Measurements from ENCODE around the gene ALDH3B1.

The ALDH3B1 gene

DNA sequence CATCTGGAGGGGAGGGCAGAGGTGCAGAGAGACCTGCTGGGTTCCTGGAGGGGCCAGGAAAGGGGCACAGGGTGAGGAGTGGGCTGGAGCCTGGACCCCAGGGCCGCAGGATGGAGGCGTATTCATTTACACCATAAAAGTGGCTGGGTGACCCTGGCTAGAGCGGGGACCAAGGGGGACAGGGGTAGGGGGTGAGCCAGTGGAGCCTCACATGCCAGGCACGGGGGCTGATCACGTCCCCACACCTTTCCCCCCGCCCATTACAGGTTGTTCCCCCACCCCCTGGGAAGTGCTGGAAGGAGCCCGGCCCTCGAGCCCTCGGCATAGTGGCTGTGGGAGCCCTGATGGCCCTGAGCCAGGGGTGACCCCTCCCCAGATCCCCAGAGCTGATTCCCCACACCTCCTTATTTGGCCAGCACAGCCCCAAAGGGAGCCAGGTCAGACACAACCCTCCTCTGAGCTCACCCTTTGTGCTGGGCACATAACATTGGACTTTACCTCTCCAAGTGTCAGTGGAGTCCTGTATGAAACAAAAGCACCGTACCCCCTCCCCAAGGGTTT lies 29.5 kb downstream of the ALDH3B1 start:
- ATAC-seq (no peak), DNase-seq (peak; percentile 17)
- Mint-ChIP-seq H3K27me3 (no peaks in the 10 kb centered on the region), H3K36me3 (ENCODE audit: low read depth) (peaks cover 3% of the 10 kb centered on the region), H3K27ac (peak overlapping the region; percentile 85), H3K9me3 (no peaks in the 10 kb centered on the region), H3K4me3 (peak overlapping the region; percentile 82), H3K4me1 (peaks cover 22% of the 10 kb centered on the region)

DNA sequence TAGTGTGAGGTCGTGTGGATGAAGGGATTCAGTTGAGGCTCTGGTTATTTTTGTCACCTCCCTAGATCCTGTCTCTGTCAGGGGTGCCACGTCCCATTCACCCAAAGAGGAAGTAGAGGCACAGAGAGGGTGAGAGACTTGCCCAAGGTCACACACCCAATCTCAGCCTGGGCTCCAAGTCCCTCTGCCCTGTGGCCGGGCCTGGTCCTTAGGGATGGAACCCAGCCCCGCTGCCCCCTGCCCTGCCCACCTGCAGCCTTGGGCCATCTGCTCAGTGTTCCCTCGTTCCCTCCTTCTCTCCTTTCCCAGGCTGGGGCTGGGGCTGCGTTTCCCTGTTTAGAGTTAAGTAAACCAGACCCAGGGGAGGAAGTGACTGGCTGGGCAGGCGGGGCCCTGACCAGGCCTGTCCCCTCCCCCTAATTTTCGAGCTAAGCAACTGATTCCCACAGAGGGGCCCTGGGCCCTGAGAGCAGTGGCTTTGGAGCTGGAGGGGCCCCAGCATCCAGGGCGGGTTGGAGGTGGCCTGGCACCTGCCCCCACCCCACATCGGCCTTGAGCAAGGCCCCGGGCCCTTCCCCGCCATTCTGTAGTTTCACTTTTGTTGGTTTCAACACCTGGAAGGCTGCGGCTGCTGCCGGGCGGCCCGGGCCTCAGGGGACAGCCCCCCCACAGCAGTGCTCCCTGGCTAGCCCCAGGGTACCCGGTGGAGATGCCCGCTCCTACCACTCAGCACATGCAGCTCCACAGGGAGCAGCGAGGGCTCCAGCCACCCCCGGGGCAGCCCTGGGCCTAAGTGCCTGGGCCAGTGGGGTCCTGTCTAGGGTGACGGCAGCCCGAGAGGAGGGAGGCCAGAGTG lies 30.2 kb downstream of the ALDH3B1 start:
- ATAC-seq (peak; percentile 42), DNase-seq (peak; percentile 62)
- Mint-ChIP-seq H3K4me1 (peaks cover 22% of the 10 kb centered on the region), H3K4me3 (peak overlapping the region; percentile 82), H3K27me3 (no peaks in the 10 kb centered on the region), H3K9me3 (no peaks in the 10 kb centered on the region), H3K36me3 (ENCODE audit: low read depth) (peaks cover 1% of the 10 kb centered on the region), H3K27ac (peak overlapping the region; percentile 85)

DNA sequence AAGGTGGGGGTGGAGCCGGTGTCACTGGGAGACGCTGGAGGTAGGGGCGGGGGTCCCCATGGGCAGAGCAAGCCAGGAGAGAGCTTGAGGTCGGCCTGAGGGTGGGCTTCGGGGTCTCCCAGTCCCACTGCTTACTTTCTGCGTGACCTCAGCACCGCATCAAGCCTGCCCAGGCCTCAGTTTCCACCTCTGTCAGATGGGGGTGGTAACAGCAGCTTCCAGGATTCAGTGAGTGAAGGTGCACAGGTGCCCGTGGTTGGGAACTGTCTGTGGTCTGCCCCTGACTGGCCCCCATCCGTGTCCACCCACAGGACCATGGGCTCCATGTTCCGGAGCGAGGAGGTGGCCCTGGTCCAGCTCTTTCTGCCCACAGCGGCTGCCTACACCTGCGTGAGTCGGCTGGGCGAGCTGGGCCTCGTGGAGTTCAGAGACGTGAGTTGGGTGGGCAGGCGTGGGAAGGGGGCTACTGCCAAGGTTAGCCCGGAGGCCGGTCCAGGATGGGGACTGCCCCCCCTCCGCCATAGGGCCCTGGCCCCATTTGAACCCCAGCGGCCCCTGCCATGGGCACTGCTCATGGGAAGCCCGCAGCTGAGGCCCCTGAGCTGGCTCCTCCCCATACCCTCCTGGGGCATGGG lies 30.9 kb downstream of the ALDH3B1 start:
- Mint-ChIP-seq H3K27ac (peak overlapping the region; percentile 18), H3K36me3 (ENCODE audit: low read depth) (peaks cover 2% of the 10 kb centered on the region), H3K4me1 (peaks cover 22% of the 10 kb centered on the region), H3K27me3 (no peaks in the 10 kb centered on the region), H3K9me3 (no peaks in the 10 kb centered on the region), H3K4me3 (peak overlapping the region; percentile 82)
- no peak for DNase-seq
- no peak for ATAC-seq

DNA sequence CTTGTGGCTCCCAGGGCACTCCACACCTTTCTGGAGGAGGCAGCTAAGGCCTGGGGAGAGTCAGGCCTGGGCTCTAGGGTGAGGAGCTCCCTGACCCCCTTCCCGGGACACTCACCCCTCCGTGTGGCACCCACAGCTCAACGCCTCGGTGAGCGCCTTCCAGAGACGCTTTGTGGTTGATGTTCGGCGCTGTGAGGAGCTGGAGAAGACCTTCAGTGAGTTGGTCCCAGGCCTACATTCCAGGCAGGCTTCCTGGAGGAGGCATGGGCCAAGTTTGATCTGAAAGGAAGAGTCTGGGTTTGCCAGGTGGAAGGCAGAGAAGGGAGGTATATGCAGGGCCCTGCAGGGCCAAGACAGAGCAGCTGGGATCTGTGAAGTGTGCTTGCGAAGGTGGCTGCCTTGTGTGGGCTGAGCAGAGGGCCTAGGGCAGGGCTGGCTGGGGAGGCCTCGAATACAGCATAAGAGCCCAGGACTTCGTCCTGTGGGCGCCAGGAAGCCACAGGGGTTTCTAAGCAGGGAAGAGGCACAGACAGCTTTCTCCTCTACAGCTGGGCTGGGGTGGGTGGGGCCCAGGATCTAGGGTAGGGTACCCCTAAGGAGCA lies 31.6 kb downstream of the ALDH3B1 start:
- H3K36me3 Mint-ChIP-seq (ENCODE audit: low read depth) = peaks cover 2% of the 10 kb centered on the region
- peak overlapping the region; percentile 67 for H3K27ac Mint-ChIP-seq
- H3K27me3 Mint-ChIP-seq = no peaks in the 10 kb centered on the region
- ATAC-seq (no peak), DNase-seq (no peak)
- no peak overlapping the region for H3K4me3 Mint-ChIP-seq
- H3K9me3 Mint-ChIP-seq = no peaks in the 10 kb centered on the region
- H3K4me1 Mint-ChIP-seq = peaks cover 19% of the 10 kb centered on the region

DNA sequence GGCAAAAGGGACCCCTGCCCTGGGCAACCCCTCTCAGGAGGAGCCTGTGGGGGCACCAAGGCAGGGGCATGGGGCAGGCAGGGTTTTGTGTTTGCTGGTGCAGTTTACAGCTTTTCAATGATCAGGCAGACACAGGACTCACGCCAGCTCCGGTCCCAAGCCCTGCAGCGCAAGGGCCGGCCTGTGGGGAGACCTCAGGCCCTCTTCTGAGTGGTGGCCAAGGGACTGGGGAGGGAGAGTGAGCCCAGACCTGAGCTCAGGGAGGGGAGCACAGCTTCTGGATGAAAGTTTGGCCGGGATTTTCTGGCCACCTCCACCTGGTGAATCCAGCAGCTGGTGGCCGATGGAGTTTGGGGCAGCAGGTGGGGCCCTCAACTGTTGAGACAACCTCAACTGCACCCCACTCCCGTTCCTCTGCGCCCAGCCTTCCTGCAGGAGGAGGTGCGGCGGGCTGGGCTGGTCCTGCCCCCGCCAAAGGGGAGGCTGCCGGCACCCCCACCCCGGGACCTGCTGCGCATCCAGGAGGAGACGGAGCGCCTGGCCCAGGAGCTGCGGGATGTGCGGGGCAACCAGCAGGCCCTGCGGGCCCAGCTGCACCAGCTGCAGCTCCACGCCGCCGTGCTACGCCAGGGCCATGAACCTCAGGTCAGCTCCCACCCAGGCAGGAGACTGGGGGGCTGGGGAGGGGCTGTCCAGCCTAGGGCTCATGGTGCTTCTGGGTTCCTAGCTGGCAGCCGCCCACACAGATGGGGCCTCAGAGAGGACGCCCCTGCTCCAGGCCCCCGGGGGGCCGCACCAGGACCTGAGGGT lies 32.3 kb downstream of the ALDH3B1 start:
- no peak overlapping the region for H3K4me3 Mint-ChIP-seq
- H3K9me3 Mint-ChIP-seq = no peaks in the 10 kb centered on the region
- H3K36me3 Mint-ChIP-seq (ENCODE audit: low read depth) = peaks cover 2% of the 10 kb centered on the region
- DNase-seq = no peak
- H3K27me3 Mint-ChIP-seq = no peaks in the 10 kb centered on the region
- ATAC-seq = no peak
- no peak overlapping the region for H3K27ac Mint-ChIP-seq
- H3K4me1 Mint-ChIP-seq = peaks cover 12% of the 10 kb centered on the region

DNA sequence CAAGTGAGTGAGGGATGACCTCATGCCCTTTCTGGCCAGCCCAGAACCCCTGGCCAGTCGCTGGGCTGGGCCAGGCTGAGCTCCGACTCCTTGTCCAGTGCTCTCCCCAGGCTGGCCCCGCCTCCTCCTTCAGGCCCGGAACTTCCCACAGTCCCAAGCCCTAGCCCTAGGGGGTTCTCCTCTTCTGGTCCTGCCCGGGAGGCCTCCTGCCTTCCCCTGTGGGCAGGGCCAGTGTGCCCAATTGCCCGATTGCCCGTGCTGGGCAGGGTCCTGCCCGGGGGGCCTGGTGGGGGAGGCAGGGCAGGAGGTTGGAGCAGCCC lies 32.9 kb downstream of the ALDH3B1 start:
- H3K27ac Mint-ChIP-seq = no peak overlapping the region
- DNase-seq = no peak

DNA sequence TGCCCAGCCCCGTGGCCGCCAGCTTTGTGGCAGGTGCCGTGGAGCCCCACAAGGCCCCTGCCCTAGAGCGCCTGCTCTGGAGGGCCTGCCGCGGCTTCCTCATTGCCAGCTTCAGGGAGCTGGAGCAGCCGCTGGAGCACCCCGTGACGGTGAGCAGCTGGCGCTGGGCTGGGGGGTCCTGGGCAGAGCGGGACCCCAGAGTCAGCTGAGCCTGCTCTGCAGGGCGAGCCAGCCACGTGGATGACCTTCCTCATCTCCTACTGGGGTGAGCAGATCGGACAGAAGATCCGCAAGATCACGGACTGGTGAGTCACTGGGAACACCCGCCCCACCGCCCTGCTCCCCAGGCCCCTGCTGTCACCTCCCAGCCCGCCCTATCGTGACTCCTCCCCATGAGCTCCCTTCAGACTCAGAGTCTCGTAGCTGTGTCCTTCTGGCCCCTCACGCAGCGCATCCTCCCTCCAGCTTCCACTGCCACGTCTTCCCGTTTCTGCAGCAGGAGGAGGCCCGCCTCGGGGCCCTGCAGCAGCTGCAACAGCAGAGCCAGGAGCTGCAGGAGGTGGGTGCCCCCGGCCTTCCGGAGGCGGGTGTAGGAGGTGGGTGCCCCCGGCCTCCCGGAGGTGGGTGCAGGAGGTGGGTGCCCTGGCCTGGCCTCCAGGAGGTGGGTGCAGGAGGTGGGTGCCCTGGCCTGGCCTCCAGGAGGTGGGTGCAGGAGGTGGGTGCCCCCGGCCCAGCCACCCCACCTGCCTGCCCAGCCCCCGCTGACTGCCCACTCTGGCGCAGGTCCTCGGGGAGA lies 33.4 kb downstream of the ALDH3B1 start:
- no peak overlapping the region for H3K4me3 Mint-ChIP-seq
- ATAC-seq (no peak), DNase-seq (no peak)
- H3K36me3 Mint-ChIP-seq (ENCODE audit: low read depth) = peaks cover 2% of the 10 kb centered on the region
- no peak overlapping the region for H3K27ac Mint-ChIP-seq
- peaks cover 7% of the 10 kb centered on the region for H3K4me1 Mint-ChIP-seq
- H3K27me3 Mint-ChIP-seq = no peaks in the 10 kb centered on the region
- no peaks in the 10 kb centered on the region for H3K9me3 Mint-ChIP-seq

More for the DNA sequence above, 32.9 kb downstream of the ALDH3B1 start:
- H3K4me3 Mint-ChIP-seq = no peak overlapping the region
- H3K27me3 Mint-ChIP-seq = no peaks in the 10 kb centered on the region
- no peak for ATAC-seq
- peaks cover 9% of the 10 kb centered on the region for H3K4me1 Mint-ChIP-seq
- H3K36me3 Mint-ChIP-seq (ENCODE audit: low read depth) = peaks cover 2% of the 10 kb centered on the region
- H3K9me3 Mint-ChIP-seq = no peaks in the 10 kb centered on the region

DNA sequence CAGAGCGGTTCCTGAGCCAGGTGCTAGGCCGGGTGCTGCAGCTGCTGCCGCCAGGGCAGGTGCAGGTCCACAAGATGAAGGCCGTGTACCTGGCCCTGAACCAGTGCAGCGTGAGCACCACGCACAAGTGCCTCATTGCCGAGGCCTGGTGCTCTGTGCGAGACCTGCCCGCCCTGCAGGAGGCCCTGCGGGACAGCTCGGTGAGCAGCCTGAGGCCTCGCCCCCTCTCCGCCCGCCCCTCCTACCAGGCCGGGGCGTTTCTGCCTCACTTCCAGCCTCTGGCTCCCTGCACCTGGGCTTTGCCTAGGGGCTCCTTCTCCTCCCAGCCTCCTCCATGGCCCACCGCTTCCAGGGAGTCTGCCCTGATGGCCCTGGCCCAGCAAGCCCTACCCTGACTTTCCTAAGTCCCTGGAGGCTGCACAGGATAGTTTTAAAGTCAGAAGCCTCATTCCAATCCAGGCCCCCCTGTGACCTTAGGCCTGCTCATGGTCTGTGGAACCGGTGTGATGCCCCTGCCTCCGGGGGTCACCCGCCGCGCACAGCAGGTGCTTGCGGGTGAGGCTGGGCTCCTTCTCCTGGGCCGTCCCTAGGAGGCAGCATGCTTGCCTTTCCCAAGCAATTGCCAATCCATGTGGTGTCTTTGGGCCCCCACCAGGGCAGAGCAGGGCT lies 34.2 kb downstream of the ALDH3B1 start:
- DNase-seq (no peak), ATAC-seq (no peak)
- Mint-ChIP-seq H3K4me3 (no peak overlapping the region), H3K27me3 (no peaks in the 10 kb centered on the region), H3K36me3 (ENCODE audit: low read depth) (peaks cover 2% of the 10 kb centered on the region), H3K27ac (no peak overlapping the region), H3K9me3 (no peaks in the 10 kb centered on the region), H3K4me1 (peaks cover 4% of the 10 kb centered on the region)

DNA sequence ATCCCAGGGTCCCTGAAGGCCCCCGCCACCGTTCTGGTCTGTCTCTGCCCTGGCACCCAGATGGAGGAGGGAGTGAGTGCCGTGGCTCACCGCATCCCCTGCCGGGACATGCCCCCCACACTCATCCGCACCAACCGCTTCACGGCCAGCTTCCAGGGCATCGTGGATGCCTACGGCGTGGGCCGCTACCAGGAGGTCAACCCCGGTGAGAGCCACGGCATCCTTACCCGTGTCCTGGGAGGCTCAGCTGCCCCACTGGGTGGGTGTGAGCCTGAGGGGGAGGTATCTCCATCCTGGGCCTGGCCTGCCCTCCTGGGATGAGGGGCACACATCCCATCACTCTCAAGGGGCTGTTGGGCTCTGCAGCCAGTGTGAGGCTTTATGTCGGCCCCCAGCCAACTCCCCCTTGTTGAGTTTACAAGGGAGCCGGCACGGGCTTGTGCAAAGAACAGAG lies 34.8 kb downstream of the ALDH3B1 start:
- Mint-ChIP-seq H3K27ac (no peak overlapping the region), H3K36me3 (ENCODE audit: low read depth) (peaks cover 2% of the 10 kb centered on the region), H3K27me3 (no peaks in the 10 kb centered on the region), H3K4me3 (no peak overlapping the region), H3K9me3 (no peaks in the 10 kb centered on the region), H3K4me1 (peaks cover 3% of the 10 kb centered on the region)
- ATAC-seq (no peak), DNase-seq (no peak)

DNA sequence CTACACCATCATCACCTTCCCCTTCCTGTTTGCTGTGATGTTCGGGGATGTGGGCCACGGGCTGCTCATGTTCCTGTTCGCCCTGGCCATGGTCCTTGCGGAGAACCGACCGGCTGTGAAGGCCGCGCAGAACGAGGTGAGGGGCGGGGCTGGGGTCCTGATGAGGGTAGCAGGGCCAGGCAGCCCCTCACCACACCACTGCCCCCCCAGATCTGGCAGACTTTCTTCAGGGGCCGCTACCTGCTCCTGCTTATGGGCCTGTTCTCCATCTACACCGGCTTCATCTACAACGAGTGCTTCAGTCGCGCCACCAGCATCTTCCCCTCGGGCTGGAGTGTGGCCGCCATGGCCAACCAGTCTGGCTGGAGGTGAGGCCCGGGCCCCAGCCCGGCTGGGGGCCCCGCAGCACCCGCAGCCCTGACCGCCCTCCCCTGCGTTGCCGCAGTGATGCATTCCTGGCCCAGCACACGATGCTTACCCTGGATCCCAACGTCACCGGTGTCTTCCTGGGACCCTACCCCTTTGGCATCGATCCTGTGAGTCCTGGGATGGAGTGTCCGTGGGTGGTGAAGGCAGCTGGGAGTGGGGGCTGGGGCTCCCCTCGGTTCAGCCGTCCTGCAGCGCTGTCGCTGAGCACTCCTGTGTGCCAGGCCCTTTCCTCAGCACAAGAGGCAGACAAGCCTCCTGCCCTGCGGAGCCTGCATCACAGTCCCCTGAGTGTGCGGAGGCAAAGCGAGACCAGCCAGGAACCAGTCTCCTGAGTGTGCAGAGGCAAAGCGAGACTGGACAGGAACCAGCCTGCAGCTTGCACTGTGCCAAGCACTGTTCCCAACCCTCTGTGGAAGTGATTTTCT lies 37.5 kb downstream of the ALDH3B1 start:
- Mint-ChIP-seq H3K36me3 (ENCODE audit: low read depth) (peaks cover 5% of the 10 kb centered on the region), H3K4me3 (no peak overlapping the region), H3K9me3 (no peaks in the 10 kb centered on the region), H3K4me1 (no peaks in the 10 kb centered on the region), H3K27me3 (no peaks in the 10 kb centered on the region), H3K27ac (no peak overlapping the region)
- no peak for DNase-seq
- ATAC-seq = no peak

DNA sequence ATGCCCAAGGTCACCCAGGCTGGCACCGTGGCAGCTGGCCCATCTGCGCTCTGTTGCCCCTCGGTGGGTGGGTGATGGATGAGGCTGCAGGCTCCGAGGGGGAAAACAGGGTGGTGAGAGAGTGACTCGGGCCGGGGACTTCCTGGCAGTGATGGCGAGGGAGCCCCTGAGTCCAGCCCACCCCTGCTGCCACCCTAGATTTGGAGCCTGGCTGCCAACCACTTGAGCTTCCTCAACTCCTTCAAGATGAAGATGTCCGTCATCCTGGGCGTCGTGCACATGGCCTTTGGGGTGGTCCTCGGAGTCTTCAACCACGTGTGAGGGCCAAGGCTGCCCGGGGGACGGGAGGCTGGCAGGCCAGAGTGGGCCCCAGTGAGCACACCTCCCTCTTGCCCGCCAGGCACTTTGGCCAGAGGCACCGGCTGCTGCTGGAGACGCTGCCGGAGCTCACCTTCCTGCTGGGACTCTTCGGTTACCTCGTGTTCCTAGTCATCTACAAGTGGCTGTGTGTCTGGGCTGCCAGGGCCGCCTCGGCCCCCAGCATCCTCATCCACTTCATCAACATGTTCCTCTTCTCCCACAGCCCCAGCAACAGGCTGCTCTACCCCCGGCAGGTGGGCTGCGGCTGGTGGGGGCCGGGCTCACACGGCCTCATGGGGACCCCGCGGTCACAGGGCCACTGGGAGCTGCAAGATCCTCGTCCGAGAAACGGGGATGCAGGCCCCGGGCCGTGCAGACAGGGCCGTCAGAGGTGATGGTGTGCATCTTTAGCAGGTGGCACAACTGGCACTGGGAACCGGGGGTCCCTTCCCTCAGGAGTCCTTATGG lies 38.8 kb downstream of the ALDH3B1 start:
- Mint-ChIP-seq H3K36me3 (ENCODE audit: low read depth) (peaks cover 5% of the 10 kb centered on the region), H3K27me3 (no peaks in the 10 kb centered on the region), H3K27ac (no peak overlapping the region), H3K9me3 (no peaks in the 10 kb centered on the region), H3K4me3 (no peak overlapping the region), H3K4me1 (no peaks in the 10 kb centered on the region)
- ATAC-seq = no peak
- no peak for DNase-seq
